Osteocyte (in vitro differentiated cells): ENCODE data around the gene MAMDC4. TPM values are rescaled to one million over a fixed set of nuclear protein-coding genes. Genes with fewer than 3 reads are reported as not detected.

Experiments used
- DNase-seq: peaks from one replicate; pipeline ENCODE4 v3.0.0; 2021; ENCODE audit warnings: mixed read lengths; ENCODE audit not compliant: unreplicated experiment; ENCODE audit errors: extremely low spot score
- H3K27ac Mint-ChIP-seq: one replicate; pipeline ENCODE4 v1.8.0; 2021; ENCODE audit warnings: mild to moderate bottlenecking, mixed read lengths; ENCODE audit not compliant: unreplicated experiment
- H3K27me3 Mint-ChIP-seq: one replicate; pipeline ENCODE4 v1.8.0; 2021; ENCODE audit warnings: mixed read lengths; ENCODE audit not compliant: unreplicated experiment
- H3K36me3 Mint-ChIP-seq: one replicate; pipeline ENCODE4 v1.8.0; 2021; ENCODE audit warnings: mixed read lengths; ENCODE audit not compliant: unreplicated experiment
- H3K4me1 Mint-ChIP-seq: one replicate; pipeline ENCODE4 v1.8.0; 2021; ENCODE audit warnings: mixed read lengths; ENCODE audit not compliant: unreplicated experiment
- H3K4me3 Mint-ChIP-seq: one replicate; pipeline ENCODE4 v1.8.0; 2021; ENCODE audit warnings: mild to moderate bottlenecking, moderate library complexity, mixed read lengths; ENCODE audit not compliant: unreplicated experiment
- H3K9me3 Mint-ChIP-seq: one replicate; pipeline ENCODE4 v1.8.0; 2021; ENCODE audit warnings: mixed read lengths; ENCODE audit not compliant: unreplicated experiment
- CTCF ChIP-seq: fragments of 200-600 bp; sonication (generic); IDR thresholded peaks from 2 replicates; pipeline ENCODE4 v1.5.0; 2021; ENCODE audit warnings: antibody characterized with exemption, mild to moderate bottlenecking, moderate library complexity
- total RNA-seq: library from RNA; stranded (reverse); gene quantifications from 2 replicates; pipeline ENCODE4 v1.2.1, GENCODE V29; 2021

MAMDC4 gene
- total RNA-seq, 1 donor from 2014 or later = 9.4 TPM

GRCh38 chr9:136846376-136847087 is 5.6 kb upstream of the MAMDC4 start:
- H3K9me3 Mint-ChIP-seq = no peaks in the 10 kb centered on the region
- H3K4me3 Mint-ChIP-seq = peak overlapping the region; percentile 75
- no peaks in the 10 kb centered on the region for H3K36me3 Mint-ChIP-seq
- peaks cover 33% of the 10 kb centered on the region for H3K4me1 Mint-ChIP-seq
- no peaks in the 10 kb centered on the region for H3K27me3 Mint-ChIP-seq
- H3K27ac Mint-ChIP-seq = no peak overlapping the region
- no peak for TF ChIP-seq CTCF
- DNase-seq = no peak

GRCh38 chr9:136847088-136847825 is 4.9 kb upstream of the MAMDC4 start:
- H3K27ac Mint-ChIP-seq = peak overlapping the region; percentile 97
- DNase-seq = peak; percentile 92
- TF ChIP-seq CTCF = no peak
- peaks cover 29% of the 10 kb centered on the region for H3K4me1 Mint-ChIP-seq
- H3K36me3 Mint-ChIP-seq = no peaks in the 10 kb centered on the region
- no peaks in the 10 kb centered on the region for H3K9me3 Mint-ChIP-seq
- H3K4me3 Mint-ChIP-seq = peak overlapping the region; percentile 94
- H3K27me3 Mint-ChIP-seq = no peaks in the 10 kb centered on the region

GRCh38 chr9:136847826-136848392 is 4.2 kb upstream of the MAMDC4 start:
- Mint-ChIP-seq H3K4me3 (peak overlapping the region; percentile 94), H3K27me3 (no peaks in the 10 kb centered on the region), H3K27ac (peak overlapping the region; percentile 97), H3K36me3 (no peaks in the 10 kb centered on the region), H3K9me3 (no peaks in the 10 kb centered on the region), H3K4me1 (peaks cover 27% of the 10 kb centered on the region)
- TF ChIP-seq CTCF = no peak
- DNase-seq = peak; percentile 95

GRCh38 chr9:136848393-136849037 is 3.6 kb upstream of the MAMDC4 start:
- peaks cover 25% of the 10 kb centered on the region for H3K4me1 Mint-ChIP-seq
- peak overlapping the region; percentile 94 for H3K4me3 Mint-ChIP-seq
- DNase-seq = no peak
- H3K9me3 Mint-ChIP-seq = no peaks in the 10 kb centered on the region
- TF ChIP-seq CTCF = no peak
- no peaks in the 10 kb centered on the region for H3K27me3 Mint-ChIP-seq
- H3K36me3 Mint-ChIP-seq = no peaks in the 10 kb centered on the region
- peak overlapping the region; percentile 97 for H3K27ac Mint-ChIP-seq
